GM18951 (cell line): ENCODE results near the gene PTPRB.

Experiments
- POLR2A ChIP-seq: IDR thresholded peaks from 4 replicates; pipeline ENCODE4 v1.6.1; 2011; ENCODE audit warnings: mild to moderate bottlenecking; ENCODE audit not compliant: insufficient read length, insufficient read depth; ENCODE audit errors: extremely low read depth
- in situ Hi-C: fragments of 300-500 bp; cut with MboI; formaldehyde crosslinking; loops from one replicate; pipeline ENCODE4 v1.12.0; 2022; ENCODE audit warnings: low sequenced_read_pairs, mixed read lengths, inconsistent platforms; ENCODE audit not compliant: unreplicated experiment

The PTPRB gene

GRCh38 chr12:70603044-70603443 is 34.2 kb downstream of the PTPRB start:
- no peak for TF ChIP-seq POLR2A
- in situ Hi-C loops = no loop called here

DNA sequence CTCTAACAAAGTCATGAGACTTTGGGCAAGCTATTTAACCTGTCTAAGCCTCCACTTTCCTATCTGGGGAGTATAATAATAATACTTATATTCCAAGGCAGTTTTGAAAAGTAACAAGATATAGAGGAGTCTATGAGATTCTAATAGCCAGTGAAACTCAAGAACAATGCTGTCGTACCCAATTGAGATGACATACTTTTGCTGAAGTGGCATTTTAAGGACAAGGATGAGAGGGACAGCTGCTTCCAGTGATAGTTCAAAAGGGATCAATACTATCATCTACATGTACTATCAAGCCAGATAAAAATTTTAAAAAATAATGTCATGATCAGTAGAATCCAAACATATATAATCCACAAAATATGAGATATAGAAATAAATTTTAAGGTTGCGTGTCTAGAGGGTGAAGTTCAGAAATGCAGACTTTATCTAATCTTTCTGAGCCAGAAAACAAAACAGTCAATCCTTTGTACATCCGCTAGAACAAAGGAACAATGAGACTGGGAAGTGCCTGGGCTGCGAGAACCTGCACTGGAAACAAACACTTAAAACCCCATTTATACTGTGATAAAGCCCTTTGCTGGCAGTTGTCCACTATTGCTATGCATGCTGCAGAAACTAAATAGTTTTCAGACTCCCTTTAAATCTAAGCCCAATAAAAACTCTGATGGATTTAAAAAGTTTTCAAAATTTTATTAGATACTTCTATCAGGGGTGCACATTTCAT is 38.6 kb downstream of the PTPRB start:
- in situ Hi-C loops = no loop called here
- no peak for TF ChIP-seq POLR2A

- in situ Hi-C loops = no loop called here
- no peak for TF ChIP-seq POLR2A
Observed at GRCh38 chr12:70592664-70593063, 44.6 kb downstream of the PTPRB start.

DNA sequence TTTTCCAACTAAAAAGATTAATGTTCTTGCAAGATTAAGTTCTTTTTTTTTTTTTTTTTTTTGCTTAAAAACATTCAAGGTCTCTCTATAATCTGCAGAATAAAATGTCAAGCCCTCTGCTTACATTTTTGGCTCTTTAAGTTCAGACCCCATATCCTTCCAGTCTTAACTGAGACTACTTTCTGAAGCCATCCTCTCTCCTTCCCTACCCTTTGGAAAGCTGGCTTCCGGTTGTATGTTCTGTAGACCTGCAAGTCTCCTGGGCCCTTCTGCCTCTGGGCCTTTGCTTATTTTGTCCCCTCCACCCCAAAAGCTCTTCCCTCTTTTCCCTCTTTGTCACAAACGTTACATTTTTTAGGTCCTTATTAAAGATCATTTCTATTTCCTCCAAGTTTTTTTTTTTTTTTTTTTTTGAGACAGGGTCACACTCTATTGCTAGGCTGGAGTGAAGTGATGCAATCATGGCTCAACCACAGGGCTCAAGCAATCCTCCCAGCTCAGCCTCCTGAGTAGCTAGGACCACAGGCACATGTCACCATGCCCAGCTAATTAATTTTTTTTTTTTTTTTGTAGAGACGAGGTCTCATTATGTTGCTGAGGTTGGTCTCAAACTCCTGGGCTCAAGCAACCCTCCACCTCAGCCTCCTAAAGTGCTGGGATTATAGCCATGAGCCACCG is 46.5 kb downstream of the PTPRB start:
- in situ Hi-C loops = no loop called here
- TF ChIP-seq POLR2A = no peak

- in situ Hi-C loops = no loop called here
- no peak for TF ChIP-seq POLR2A
Observed at GRCh38 chr12:70590051-70590450, 47.2 kb downstream of the PTPRB start.

DNA sequence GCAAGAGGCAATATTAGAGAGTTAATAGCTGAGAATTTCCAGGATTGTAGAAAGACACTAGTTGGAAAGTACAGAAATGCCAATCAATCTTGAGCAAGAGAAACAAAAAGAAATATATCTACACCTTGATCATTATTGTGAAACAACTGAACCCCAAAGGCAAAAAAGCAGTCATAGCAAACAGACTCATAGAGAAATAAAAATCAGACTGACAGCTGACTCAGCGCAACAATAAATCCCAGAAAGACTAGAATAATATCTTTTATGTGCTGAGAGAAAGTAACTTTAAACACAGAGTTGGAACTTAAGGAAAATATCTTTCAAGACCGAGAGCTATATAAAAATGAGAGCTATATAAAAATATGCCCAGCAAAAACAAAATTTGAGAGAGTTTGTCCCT is 52.9 kb downstream of the PTPRB start:
- in situ Hi-C loops = no loop called here

GRCh38 chr12:70583251-70583650 is 54.0 kb downstream of the PTPRB start:
- no peak for TF ChIP-seq POLR2A
- in situ Hi-C loops = no loop called here

More for the DNA sequence above, 52.9 kb downstream of the PTPRB start:
- no peak for TF ChIP-seq POLR2A

GRCh38 chr12:70581208-70581607 is 56.0 kb downstream of the PTPRB start:
- in situ Hi-C loops = no loop called here
- no peak for TF ChIP-seq POLR2A

DNA sequence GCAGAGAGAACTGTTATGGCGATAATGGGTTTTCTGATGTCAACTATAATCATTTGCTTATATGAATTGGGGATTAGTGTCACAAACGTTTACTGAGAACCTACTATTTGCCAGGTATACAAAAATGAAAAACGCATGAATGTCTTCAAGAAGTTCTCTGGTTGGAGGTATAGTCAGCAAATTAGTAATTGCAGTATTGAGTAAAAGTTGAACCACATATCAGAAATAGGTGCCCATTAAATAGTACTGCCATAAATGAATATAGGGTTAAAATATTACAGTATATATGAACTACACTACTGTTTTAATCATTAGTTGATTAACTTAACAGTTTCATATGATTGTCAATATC is 60.0 kb downstream of the PTPRB start:
- TF ChIP-seq POLR2A = no peak
- in situ Hi-C loops = loop anchor here (10.0 kb wide), 1 partner anchor 672 kb away; no protein-coding TSS in a partner anchor

DNA sequence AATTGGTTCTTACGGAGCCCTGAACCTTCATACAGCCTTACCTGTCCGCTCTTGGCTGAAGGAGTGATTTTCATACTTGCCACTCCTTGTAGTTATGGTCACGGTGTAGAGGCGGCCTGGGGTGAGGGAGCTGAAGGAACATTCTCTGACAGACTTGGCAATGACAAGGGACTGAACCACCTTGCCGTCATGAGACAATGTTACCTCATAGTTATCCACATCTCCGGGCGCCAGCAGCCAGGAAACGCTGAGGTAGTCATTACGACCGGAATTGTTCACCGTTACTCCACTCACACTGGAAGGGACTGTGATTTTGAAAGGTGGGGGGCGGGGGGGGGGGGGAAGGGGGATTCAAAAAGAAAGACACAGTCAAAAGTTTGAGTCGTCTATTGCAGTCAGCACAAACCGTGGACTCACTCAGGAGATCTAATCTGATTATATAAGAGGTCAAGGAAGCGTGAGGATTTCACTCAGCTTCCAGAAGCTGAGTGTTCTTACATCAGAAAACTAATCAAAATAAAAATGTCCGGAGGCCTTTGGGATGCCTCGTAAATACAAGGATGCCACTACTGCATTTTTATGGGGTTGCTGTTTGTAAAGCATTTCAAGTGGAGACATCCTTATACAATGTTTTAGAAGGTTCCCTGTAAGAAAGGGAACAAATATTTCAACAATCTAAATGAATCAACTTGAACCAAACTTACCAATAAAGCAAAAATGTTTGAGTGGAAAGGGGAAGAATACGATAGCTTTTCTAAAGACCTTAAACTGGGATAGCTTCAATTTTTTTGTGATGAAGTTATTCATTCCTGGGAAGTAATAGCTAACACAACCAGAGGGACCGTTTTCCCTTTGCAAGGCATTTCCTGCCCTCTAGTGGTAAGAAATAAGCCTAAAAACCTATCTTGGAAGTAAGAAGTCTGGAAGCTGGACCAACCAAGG is 60.6 kb downstream of the PTPRB start:
- in situ Hi-C loops = loop anchor here (10.0 kb wide), 1 partner anchor 672 kb away; no protein-coding TSS in a partner anchor
- TF ChIP-seq POLR2A = no peak

DNA sequence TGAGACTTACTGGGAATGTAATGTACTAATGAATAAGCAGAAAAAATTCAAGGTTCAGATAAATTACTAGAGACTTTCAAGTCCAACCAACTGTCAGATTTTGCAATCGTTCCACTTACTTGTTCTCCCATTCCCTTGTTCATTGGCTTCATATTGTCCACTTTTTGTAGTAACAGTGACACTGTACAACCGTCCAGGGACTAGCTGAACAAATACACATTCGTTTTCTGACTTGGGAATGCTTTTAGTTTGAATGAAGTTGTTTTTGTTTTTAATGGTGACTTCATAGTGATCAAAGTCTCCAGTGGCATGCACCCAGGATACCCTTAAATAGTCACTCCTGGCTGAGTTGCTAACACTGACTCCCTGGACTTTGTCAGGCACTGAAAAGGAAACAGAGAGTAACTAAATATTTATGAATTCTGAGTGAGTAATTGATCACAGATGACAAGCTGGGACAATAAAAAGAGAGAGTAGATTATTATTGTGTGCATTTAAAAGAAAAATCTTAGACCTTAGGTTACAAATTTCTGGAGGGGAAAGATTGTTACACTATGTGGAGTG is 65.4 kb downstream of the PTPRB start:
- in situ Hi-C loops = loop anchor here (10.0 kb wide), 1 partner anchor 667 kb away; no protein-coding TSS in a partner anchor
- no peak for TF ChIP-seq POLR2A

DNA sequence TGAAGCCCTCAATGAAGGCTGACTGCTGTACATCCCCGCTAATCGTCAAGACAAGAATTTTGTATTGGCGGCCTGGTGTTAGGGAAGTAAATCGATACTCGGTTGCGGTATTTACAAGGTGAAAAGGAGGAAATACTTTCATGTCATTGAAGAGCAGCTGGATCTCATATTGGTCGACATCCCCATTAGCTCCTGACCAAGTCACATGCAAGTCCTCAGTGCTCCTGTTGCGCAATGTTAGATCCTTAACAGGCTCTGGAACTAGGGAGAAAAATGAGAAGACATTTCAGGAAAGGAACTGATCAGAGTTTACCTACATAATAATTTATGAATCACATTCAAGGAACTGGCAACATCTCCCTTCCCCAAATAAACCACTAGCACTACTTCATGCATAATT is 66.2 kb downstream of the PTPRB start:
- TF ChIP-seq POLR2A = no peak
- in situ Hi-C loops = loop anchor here (10.0 kb wide), 1 partner anchor 666 kb away; no protein-coding TSS in a partner anchor

GRCh38 chr12:70561550-70561949 is 75.7 kb downstream of the PTPRB start:
- in situ Hi-C loops = no loop called here
- TF ChIP-seq POLR2A = no peak
